ENCODE results near the gene SLC35F3. TPM values are rescaled to one million over a fixed set of nuclear protein-coding genes. Genes with fewer than 3 reads are reported as not detected.
"Not testable (repeated sequence)": the region's sequence is repeated elsewhere in the genome, so short reads cannot be mapped to it uniquely, and the experiment has no call there.

Gene SLC35F3
- total and polyA plus RNA-seq, 2 experiments from 2014 or later = 0.80 to 1.3 TPM

DNA sequence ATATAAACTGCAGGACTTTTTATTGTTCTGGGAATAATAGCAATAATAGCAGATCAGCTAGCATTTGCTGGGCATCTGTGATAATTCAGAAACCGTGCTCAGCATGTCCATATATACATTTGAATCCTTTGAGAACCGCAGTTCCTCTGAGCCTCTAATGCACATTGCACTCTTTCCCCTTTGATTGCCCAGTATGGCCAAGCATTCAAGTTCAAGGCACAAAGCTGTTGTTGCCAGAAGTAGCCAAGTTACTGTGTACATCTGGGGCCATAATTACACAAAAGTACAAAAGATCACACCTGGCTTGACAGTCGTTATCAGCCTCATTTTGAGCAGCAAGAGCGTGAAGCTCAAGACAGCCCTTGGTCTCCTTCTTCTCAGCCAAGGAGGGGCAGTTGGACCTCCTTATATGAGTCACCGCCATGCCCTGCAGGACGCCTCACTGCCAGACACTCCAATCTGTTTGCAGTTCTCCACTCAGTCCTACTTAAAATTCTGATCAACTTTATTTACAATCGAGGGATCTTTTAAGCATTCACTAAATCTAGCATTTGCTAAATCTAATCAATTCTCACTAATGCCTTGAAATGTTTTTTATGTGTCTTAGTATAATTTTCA, 216.0 kb downstream of the SLC35F3 start:
- 85% methylated on average over 7 of the region's 7 CpGs for WGBS (ENCODE audit: low lambda C conversion rate, missing lambda C conversion rate)

DNA sequence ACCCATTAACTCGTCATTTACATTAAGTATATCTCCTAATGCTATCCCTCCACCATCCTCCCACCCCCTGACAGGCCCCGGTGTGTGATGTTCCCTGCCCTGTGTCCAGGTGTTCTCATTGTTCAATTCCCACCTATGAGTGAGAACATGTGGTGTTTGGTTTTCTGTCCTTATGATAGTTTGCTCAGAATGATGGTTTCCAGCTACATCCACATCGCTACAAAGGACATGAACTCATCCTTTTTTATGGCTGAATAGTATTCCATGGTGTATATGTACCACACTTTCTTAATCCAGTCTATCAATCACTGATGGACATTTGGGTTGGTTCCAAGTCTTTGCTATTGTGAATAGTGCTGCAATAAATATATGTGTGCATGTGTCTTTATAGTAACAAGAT, 217.2 kb downstream of the SLC35F3 start:
- H3K4me3 ChIP-seq; H3K9me2 ChIP-seq (replicated peaks; ENCODE audit: insufficient read depth); H2AFZ ChIP-seq; H3K4me2 ChIP-seq; H3K79me2 ChIP-seq; H3K36me3 ChIP-seq (replicated peaks; ENCODE audit: insufficient read depth, low read depth); H3K4me1 ChIP-seq (ENCODE audit: insufficient read depth); H3K9me3 ChIP-seq (ENCODE audit: low read depth); H4K20me1 ChIP-seq (ENCODE audit: insufficient read depth, poor library complexity, severe bottlenecking); H3K27ac ChIP-seq; DNase-seq (ENCODE audit: low spot score): not testable (repeated sequence)
- 86% methylated on average over 3 of the region's 3 CpGs for WGBS (ENCODE audit: low lambda C conversion rate, missing lambda C conversion rate)
- peaks cover 14% of the 10 kb centered on the region for H3K27me3 ChIP-seq

More for the DNA sequence above, 216.0 kb downstream of the SLC35F3 start:
- Histone ChIP-seq H2AFZ (no peak overlapping the region), H3K27ac (no peak overlapping the region), H3K9me3 (ENCODE audit: low read depth) (no peaks in the 10 kb centered on the region), H3K4me3 (no peak overlapping the region), H3K4me2 (no peak overlapping the region), H4K20me1 (ENCODE audit: insufficient read depth, poor library complexity, severe bottlenecking) (no peaks in the 10 kb centered on the region), H3K4me1 (ENCODE audit: insufficient read depth) (no peaks in the 10 kb centered on the region), H3K27me3 (peaks cover 11% of the 10 kb centered on the region), H3K36me3 (replicated peaks; ENCODE audit: insufficient read depth, low read depth) (no peaks in the 10 kb centered on the region), H3K9me2 (replicated peaks; ENCODE audit: insufficient read depth) (no peaks in the 10 kb centered on the region), H3K79me2 (no peaks in the 10 kb centered on the region)
- DNase-seq (ENCODE audit: low spot score) = no peak
- no peak for TF ChIP-seq EZH2phosphoT487 (IDR thresholded peaks at IDR 0.05; ENCODE audit: low read depth, severe bottlenecking, unreplicated experiment)
- TF ChIP-seq, protein P1, sequence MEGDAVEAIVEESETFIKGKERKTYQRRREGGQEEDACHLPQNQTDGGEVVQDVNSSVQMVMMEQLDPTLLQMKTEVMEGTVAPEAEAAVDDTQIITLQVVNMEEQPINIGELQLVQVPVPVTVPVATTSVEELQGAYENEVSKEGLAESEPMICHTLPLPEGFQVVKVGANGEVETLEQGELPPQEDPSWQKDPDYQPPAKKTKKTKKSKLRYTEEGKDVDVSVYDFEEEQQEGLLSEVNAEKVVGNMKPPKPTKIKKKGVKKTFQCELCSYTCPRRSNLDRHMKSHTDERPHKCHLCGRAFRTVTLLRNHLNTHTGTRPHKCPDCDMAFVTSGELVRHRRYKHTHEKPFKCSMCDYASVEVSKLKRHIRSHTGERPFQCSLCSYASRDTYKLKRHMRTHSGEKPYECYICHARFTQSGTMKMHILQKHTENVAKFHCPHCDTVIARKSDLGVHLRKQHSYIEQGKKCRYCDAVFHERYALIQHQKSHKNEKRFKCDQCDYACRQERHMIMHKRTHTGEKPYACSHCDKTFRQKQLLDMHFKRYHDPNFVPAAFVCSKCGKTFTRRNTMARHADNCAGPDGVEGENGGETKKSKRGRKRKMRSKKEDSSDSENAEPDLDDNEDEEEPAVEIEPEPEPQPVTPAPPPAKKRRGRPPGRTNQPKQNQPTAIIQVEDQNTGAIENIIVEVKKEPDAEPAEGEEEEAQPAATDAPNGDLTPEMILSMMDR (IDR thresholded peaks at IDR 0.05; ENCODE audit: poor library complexity) = no peak
- no peak for TF ChIP-seq EZH2 (IDR thresholded peaks at IDR 0.05; ENCODE audit: borderline replicate concordance)

GRCh38 chr1:234122571-234122970, 218.1 kb downstream of the SLC35F3 start:
- H3K79me2 ChIP-seq; H3K4me2 ChIP-seq; H3K9me2 ChIP-seq (replicated peaks; ENCODE audit: insufficient read depth); H3K4me3 ChIP-seq; DNase-seq (ENCODE audit: low spot score); H2AFZ ChIP-seq; H3K36me3 ChIP-seq (replicated peaks; ENCODE audit: insufficient read depth, low read depth); H3K9me3 ChIP-seq (ENCODE audit: low read depth); H3K27ac ChIP-seq; H4K20me1 ChIP-seq (ENCODE audit: insufficient read depth, poor library complexity, severe bottlenecking); H3K4me1 ChIP-seq (ENCODE audit: insufficient read depth): not testable (repeated sequence)
- 85% methylated on average over 2 of the region's 2 CpGs for WGBS (ENCODE audit: low lambda C conversion rate, missing lambda C conversion rate)
- H3K27me3 ChIP-seq = peaks cover 23% of the 10 kb centered on the region

DNA sequence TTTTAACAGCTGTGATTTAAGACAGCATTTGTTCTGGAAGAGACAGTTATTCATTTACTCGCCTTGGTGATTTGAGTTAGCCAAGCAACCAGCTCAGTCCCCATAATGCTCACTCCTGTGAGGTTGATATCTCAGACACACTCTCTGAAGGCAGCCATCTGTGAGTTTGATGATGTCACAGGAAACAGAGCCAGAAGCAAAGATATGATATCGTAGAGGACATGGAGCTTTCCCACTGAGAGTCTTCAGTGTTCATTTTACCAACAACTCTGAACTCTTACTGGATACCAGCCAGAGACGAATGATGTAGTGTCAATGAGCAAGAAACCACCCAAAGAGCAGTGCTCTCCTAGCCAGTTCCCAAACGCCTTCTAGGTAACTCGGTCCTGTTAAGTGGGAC, 219.4 kb downstream of the SLC35F3 start:
- WGBS (ENCODE audit: low lambda C conversion rate, missing lambda C conversion rate) = 67% methylated on average over 5 of the region's 5 CpGs
- Histone ChIP-seq H3K9me2 (replicated peaks; ENCODE audit: insufficient read depth) (no peaks in the 10 kb centered on the region), H3K4me3 (no peak overlapping the region), H3K79me2 (no peaks in the 10 kb centered on the region), H3K27me3 (peaks cover 28% of the 10 kb centered on the region), H4K20me1 (ENCODE audit: insufficient read depth, poor library complexity, severe bottlenecking) (no peaks in the 10 kb centered on the region), H3K9me3 (ENCODE audit: low read depth) (no peaks in the 10 kb centered on the region), H3K27ac (no peak overlapping the region), H3K4me2 (no peak overlapping the region), H3K4me1 (ENCODE audit: insufficient read depth) (no peaks in the 10 kb centered on the region), H3K36me3 (replicated peaks; ENCODE audit: insufficient read depth, low read depth) (no peaks in the 10 kb centered on the region), H2AFZ (no peak overlapping the region)
- no peak for TF ChIP-seq EZH2phosphoT487 (IDR thresholded peaks at IDR 0.05; ENCODE audit: low read depth, severe bottlenecking, unreplicated experiment)
- no peak for TF ChIP-seq EZH2 (IDR thresholded peaks at IDR 0.05; ENCODE audit: borderline replicate concordance)
- TF ChIP-seq, protein P1 (IDR thresholded peaks at IDR 0.05; ENCODE audit: poor library complexity) = no peak
- DNase-seq (ENCODE audit: low spot score) = no peak
